PC-3 (cell line): ENCODE measurements around the gene FCRLB. TPM values are rescaled to one million over a fixed set of nuclear protein-coding genes. Genes with fewer than 3 reads are reported as not detected.

ENCODE experiments used
- ATAC-seq: fragments of 200-7000 bp; cut with Tn5 transposase; 2 replicates; pipeline ENCODE4 v1.9.1; 2020; ENCODE audit warnings: mild to moderate bottlenecking, moderate library complexity
- BruUV-seq: library from RNA; stranded (reverse); fragments of 400-500 nt; replicated peaks from 2 replicates; lab custom pipeline; 2021; lab: Mats Ljungman, UMichigan
- CTCF ChIA-PET: fragments of 300-600 bp; sonication (Branson Sonifier 250); formaldehyde crosslinking; loops from one replicate; lab custom pipeline; 2022; ENCODE audit warnings: antibody characterized with exemption; lab: Charles Lee
- POLR2A ChIA-PET: fragments of 300-600 bp; sonication (Branson Sonifier 250); formaldehyde crosslinking; loops from one replicate; lab custom pipeline; 2022; ENCODE audit warnings: antibody characterized with exemption; ENCODE audit not compliant: unreplicated experiment; lab: Charles Lee
- DNase-seq: peaks from one replicate; pipeline ENCODE4 v3.0.0-alpha.2; 2015
- H2AFZ ChIP-seq: fragments of 300-600 bp; sonication (generic); 2 replicates; pipeline ENCODE4 v1.6.0; 2016; ENCODE audit warnings: antibody characterized with exemption, low read length
- H3F3A ChIP-seq: fragments of 300-600 bp; sonication (generic); one replicate; pipeline ENCODE4 v1.6.0; 2017; ENCODE audit warnings: antibody characterized with exemption, low read length, control low read depth, mild to moderate bottlenecking; ENCODE audit not compliant: unreplicated experiment
- H3K27ac ChIP-seq: fragments of 300-600 bp; sonication (generic); 2 replicates; pipeline ENCODE4 v1.5.1; 2016; ENCODE audit warnings: mild to moderate bottlenecking, low read length
- H3K27me3 ChIP-seq: fragments of 300-600 bp; sonication (generic); 2 replicates; pipeline ENCODE4 v1.6.1; 2016; ENCODE audit warnings: low read length, mixed read lengths
- H3K36me3 ChIP-seq: fragments of 300-600 bp; sonication (generic); 2 replicates; pipeline ENCODE4 v1.6.1; 2016; ENCODE audit warnings: low read depth, mixed run types, low read length, mixed read lengths
- H3K4me1 ChIP-seq: fragments of 300-600 bp; sonication (generic); 2 replicates; pipeline ENCODE4 v1.5.1; 2016; ENCODE audit warnings: low read length; ENCODE audit not compliant: insufficient read depth
- H3K4me2 ChIP-seq: fragments of 300-600 bp; sonication (generic); 2 replicates; pipeline ENCODE4 v1.6.0; 2016; ENCODE audit warnings: low read length
- H3K4me3 ChIP-seq: fragments of 300-600 bp; sonication (generic); 2 replicates; pipeline ENCODE4 v1.5.1; 2016; ENCODE audit warnings: mild to moderate bottlenecking, low read length, mixed read lengths
- H3K79me2 ChIP-seq: fragments of 300-600 bp; sonication (generic); 2 replicates; pipeline ENCODE4 v1.6.1; 2017; ENCODE audit warnings: low read length, mixed read lengths
- H3K9ac ChIP-seq: fragments of 300-600 bp; sonication (generic); 2 replicates; pipeline ENCODE4 v1.6.0; 2016; ENCODE audit warnings: mild to moderate bottlenecking, low read length
- H3K9me2 ChIP-seq: fragments of 300-600 bp; sonication (generic); replicated peaks from 2 replicates; pipeline ENCODE4 v1.6.1; 2016; ENCODE audit warnings: mixed run types, low read length, mixed read lengths
- H3K9me3 ChIP-seq: fragments of 300-600 bp; sonication (generic); 2 replicates; pipeline ENCODE4 v1.6.1; 2016; ENCODE audit warnings: low read length, mixed read lengths
- H4K20me1 ChIP-seq: fragments of 300-600 bp; sonication (generic); 2 replicates; pipeline ENCODE4 v1.6.1; 2016; ENCODE audit warnings: low read length, mixed read lengths
- EZH2 ChIP-seq: fragments of 300-600 bp; sonication (generic); IDR thresholded peaks from one replicate; pipeline ENCODE4 v1.6.1; 2017; ENCODE audit warnings: antibody characterized with exemption, mild to moderate bottlenecking, low read length; ENCODE audit not compliant: unreplicated experiment
- EZH2phosphoT487 ChIP-seq: fragments of 300-600 bp; sonication (generic); IDR thresholded peaks from 2 replicates; pipeline ENCODE4 v1.6.1; 2018; ENCODE audit warnings: mild to moderate bottlenecking, antibody characterized with exemption, low read length, borderline replicate concordance
- intact Hi-C: fragments of 100-400 bp; cut with micrococcal nuclease; formaldehyde crosslinking; loops from 2 replicates; pipeline ENCODE4 v1.9.0; 2023
- total RNA-seq: library from RNA; depleted of rRNA; stranded (reverse); fragments of >200 nt; gene quantifications from 2 replicates; pipeline ENCODE4 v1.2.3, GENCODE V29; 2014
- TF ChIP-seq, protein P1 (sequence below): fragments of 300-600 bp; sonication (generic); conservative IDR thresholded peaks from 2 replicates; pipeline ENCODE4 v1.5.1; 2017; ENCODE audit warnings: antibody characterized with exemption, low read depth, mild to moderate bottlenecking, low read length

FCRLB gene
- total RNA-seq, 1 experiment from 2014 or later = 12.7 TPM

- H3K4me3 ChIP-seq = no peak overlapping the region
- H3K36me3 ChIP-seq = no peaks in the 10 kb centered on the region
- intact Hi-C loops = no loop called here
- no peaks in the 10 kb centered on the region for H3K9me2 ChIP-seq
- BruUV-seq = no TSS peak
- peak; percentile 87 for DNase-seq
- peaks cover 9% of the 10 kb centered on the region for H3F3A ChIP-seq
- H4K20me1 ChIP-seq = no peaks in the 10 kb centered on the region
- peaks cover 81% of the 10 kb centered on the region for H3K4me1 ChIP-seq
- H2AFZ ChIP-seq = peak overlapping the region; percentile 35; the same call in 1 of the 2 replicates
- peaks cover 26% of the 10 kb centered on the region for H3K79me2 ChIP-seq
- POLR2A ChIA-PET = no interaction called here
- H3K9me3 ChIP-seq = no peaks in the 10 kb centered on the region
- peak overlapping the region; percentile 51 for H3K4me2 ChIP-seq
- no peaks in the 10 kb centered on the region for H3K27me3 ChIP-seq
- H3K27ac ChIP-seq = peak overlapping the region; percentile 89
- CTCF ChIA-PET = no interaction called here
- peak; percentile 5; the same call in 1 of the 2 replicates for ATAC-seq
- TF ChIP-seq, protein P1, sequence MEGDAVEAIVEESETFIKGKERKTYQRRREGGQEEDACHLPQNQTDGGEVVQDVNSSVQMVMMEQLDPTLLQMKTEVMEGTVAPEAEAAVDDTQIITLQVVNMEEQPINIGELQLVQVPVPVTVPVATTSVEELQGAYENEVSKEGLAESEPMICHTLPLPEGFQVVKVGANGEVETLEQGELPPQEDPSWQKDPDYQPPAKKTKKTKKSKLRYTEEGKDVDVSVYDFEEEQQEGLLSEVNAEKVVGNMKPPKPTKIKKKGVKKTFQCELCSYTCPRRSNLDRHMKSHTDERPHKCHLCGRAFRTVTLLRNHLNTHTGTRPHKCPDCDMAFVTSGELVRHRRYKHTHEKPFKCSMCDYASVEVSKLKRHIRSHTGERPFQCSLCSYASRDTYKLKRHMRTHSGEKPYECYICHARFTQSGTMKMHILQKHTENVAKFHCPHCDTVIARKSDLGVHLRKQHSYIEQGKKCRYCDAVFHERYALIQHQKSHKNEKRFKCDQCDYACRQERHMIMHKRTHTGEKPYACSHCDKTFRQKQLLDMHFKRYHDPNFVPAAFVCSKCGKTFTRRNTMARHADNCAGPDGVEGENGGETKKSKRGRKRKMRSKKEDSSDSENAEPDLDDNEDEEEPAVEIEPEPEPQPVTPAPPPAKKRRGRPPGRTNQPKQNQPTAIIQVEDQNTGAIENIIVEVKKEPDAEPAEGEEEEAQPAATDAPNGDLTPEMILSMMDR = no peak
- TF ChIP-seq EZH2 (no peak), EZH2phosphoT487 (no peak)
- peak overlapping the region; percentile 30; the same call in 1 of the 2 replicates for H3K9ac ChIP-seq
These were observed 8.8 kb downstream of the FCRLB start for GRCh38 chr1:161730050-161730564.

- Histone ChIP-seq H3K4me3 (no peak overlapping the region), H3K4me1 (peaks cover 82% of the 10 kb centered on the region), H3K27me3 (no peaks in the 10 kb centered on the region), H3K9ac (0 out of 2 replicates have a peak overlapping the region, but pooled peaks have one; percentile 35), H3K79me2 (peaks cover 23% of the 10 kb centered on the region), H3K9me3 (no peaks in the 10 kb centered on the region), H3K36me3 (no peaks in the 10 kb centered on the region), H3K4me2 (peak overlapping the region; percentile 51), H3F3A (peaks cover 9% of the 10 kb centered on the region), H3K9me2 (no peaks in the 10 kb centered on the region), H4K20me1 (no peaks in the 10 kb centered on the region), H2AFZ (no peak overlapping the region), H3K27ac (peak overlapping the region; percentile 89; the same call in 1 of the 2 replicates)
- intact Hi-C loops = no loop called here
- ChIA-PET CTCF (no interaction called here), POLR2A (no interaction called here)
- no peak for ATAC-seq
- no peak for DNase-seq
- TF ChIP-seq EZH2phosphoT487 (no peak), EZH2 (no peak)
- TF ChIP-seq, protein P1 = no peak
- BruUV-seq = no TSS peak
These were observed 9.9 kb downstream of the FCRLB start for GRCh38 chr1:161731241-161731640.

DNA sequence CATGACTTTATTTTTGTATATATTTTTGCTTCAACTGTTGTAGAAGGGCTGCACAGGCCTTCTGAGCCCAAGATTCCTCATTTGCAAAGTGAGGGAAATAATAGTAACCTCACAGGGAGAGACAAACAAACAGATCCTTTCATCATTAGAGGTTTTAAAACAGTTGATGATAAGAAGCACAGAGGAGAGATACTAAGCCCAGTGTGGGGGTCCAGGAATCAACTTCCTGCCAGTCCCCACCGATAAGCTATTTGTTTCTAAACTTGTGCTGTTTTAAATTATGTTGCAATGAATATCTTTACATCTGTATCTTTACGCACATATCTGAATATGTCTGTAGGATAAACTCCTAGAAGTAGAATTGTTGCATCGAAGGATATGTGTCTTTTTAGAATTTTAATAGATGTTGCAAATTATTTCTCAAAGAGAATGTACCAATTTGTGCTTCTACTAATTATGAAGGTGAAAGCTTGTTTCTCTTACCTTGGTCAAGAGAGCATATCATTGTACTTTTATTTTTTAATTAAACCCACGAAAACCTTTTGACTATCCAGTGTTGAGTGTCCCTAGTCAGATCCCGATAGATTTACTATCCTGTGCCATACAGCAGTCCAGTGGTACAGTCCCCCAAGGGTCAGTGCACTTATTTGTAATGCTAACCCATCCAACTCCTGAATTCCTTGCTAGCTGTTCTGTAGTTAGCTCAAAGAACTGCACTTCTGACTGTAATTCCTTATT lies 10.8 kb downstream of the FCRLB start:
- Histone ChIP-seq H3K79me2 (peaks cover 18% of the 10 kb centered on the region), H3F3A (peaks cover 9% of the 10 kb centered on the region), H3K9ac (no peak overlapping the region), H3K4me1 (peaks cover 89% of the 10 kb centered on the region), H4K20me1 (no peaks in the 10 kb centered on the region), H3K9me3 (no peaks in the 10 kb centered on the region), H3K27me3 (no peaks in the 10 kb centered on the region), H2AFZ (no peak overlapping the region), H3K9me2 (no peaks in the 10 kb centered on the region), H3K4me3 (no peak overlapping the region), H3K4me2 (peak overlapping the region; percentile 43), H3K27ac (peak overlapping the region; percentile 76), H3K36me3 (no peaks in the 10 kb centered on the region)
- intact Hi-C loops = no loop called here
- CTCF ChIA-PET = interaction anchor here (0.6 kb wide), 1 partner anchor 9 kb away, joined by 6 read pairs; no protein-coding TSS in a partner anchor
- no TSS peak for BruUV-seq
- POLR2A ChIA-PET = no interaction called here
- no peak for ATAC-seq
- no peak for DNase-seq
- no peak for TF ChIP-seq EZH2phosphoT487
- TF ChIP-seq, protein P1 = no peak
- TF ChIP-seq EZH2 = no peak
